Measurements from ENCODE around the gene PTPRG. TPM values are rescaled to one million over a fixed set of nuclear protein-coding genes. Genes with fewer than 3 reads are reported as not detected.

PTPRG gene
- total and polyA plus RNA-seq, 7 donors, result 0.69 to 76.3 (median 62.7) TPM

DNA sequence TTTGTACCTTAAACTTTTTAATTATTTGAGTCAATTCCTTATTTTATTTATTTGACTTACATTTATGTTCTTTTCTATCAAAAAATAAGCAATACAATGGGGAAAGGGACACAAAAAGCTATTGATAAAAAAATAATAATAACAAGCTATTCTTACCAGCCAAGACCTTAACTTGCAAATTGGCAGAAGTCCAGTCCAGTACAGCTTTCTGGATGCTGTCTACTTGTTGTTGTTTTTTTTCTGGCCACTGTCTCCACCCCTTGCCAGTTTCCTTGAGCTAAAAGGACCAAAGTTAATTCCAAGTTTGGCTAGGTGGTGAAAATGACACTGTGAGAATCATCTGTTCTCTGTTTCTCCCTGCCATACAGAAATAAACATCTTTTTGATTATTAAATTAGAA is 232.2 kb downstream of the PTPRG start:
- intact Hi-C loops (cut with DNase I), result no loop called here
- DNase-seq, result no peak

DNA sequence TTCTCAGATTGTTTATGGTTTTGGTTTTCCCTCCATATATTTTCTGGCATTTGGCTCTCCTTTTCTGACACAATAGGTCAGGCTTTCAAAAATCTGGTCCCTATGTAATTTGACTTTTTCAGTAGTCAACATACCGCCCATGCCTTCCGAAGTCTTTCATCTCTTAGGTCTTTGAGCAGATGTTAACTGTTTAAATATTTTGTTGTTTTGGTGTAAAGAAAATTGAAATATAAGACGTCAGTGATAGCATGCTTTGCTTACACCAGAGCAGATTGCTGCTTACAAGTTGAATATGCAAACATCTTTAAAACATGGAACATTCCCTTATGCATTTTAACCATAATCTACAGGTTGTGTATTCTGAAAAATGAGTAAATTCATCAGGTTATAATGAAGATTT is 233.0 kb downstream of the PTPRG start:
- whole genome bisulfite sequencing, 2 donors, result 90 to 92% methylated on average over 3 of the region's 3 CpGs
- DNase-seq, result no peak
- intact Hi-C loops (cut with DNase I), result no loop called here
- Histone ChIP-seq H3K4me1 (peaks cover 0 to 50% (median 24%) of the 10 kb centered on the region in 4 donors), H3K27ac (no peak overlapping the region), H3K9me3 (no peaks in the 10 kb centered on the region), H3K27me3 (no peaks in the 10 kb centered on the region), H3K4me3 (no peak overlapping the region), H3K36me3 (no peaks in the 10 kb centered on the region)
- TF ChIP-seq, protein P1, sequence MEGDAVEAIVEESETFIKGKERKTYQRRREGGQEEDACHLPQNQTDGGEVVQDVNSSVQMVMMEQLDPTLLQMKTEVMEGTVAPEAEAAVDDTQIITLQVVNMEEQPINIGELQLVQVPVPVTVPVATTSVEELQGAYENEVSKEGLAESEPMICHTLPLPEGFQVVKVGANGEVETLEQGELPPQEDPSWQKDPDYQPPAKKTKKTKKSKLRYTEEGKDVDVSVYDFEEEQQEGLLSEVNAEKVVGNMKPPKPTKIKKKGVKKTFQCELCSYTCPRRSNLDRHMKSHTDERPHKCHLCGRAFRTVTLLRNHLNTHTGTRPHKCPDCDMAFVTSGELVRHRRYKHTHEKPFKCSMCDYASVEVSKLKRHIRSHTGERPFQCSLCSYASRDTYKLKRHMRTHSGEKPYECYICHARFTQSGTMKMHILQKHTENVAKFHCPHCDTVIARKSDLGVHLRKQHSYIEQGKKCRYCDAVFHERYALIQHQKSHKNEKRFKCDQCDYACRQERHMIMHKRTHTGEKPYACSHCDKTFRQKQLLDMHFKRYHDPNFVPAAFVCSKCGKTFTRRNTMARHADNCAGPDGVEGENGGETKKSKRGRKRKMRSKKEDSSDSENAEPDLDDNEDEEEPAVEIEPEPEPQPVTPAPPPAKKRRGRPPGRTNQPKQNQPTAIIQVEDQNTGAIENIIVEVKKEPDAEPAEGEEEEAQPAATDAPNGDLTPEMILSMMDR (IDR thresholded peaks at IDR 0.05), result no peak
- TF ChIP-seq POLR2AphosphoS5 (IDR thresholded peaks at IDR 0.05) (no peak), EP300 (IDR thresholded peaks at IDR 0.05) (no peak), POLR2A (IDR thresholded peaks at IDR 0.05) (no peak)

More for the DNA sequence above, 232.2 kb downstream of the PTPRG start:
- H3K4me1 ChIP-seq, result peaks cover 0 to 50% (median 24%) of the 10 kb centered on the region in 4 donors
- no peak overlapping the region for H3K4me3 ChIP-seq
- H3K36me3 ChIP-seq, result no peaks in the 10 kb centered on the region
- H3K9me3 ChIP-seq, result no peaks in the 10 kb centered on the region
- no peak overlapping the region for H3K27ac ChIP-seq
- no peaks in the 10 kb centered on the region for H3K27me3 ChIP-seq
- TF ChIP-seq, protein P1 (IDR thresholded peaks at IDR 0.05), result no peak
- TF ChIP-seq POLR2A (IDR thresholded peaks at IDR 0.05) (no peak), EP300 (IDR thresholded peaks at IDR 0.05) (no peak), POLR2AphosphoS5 (IDR thresholded peaks at IDR 0.05) (no peak)

DNA sequence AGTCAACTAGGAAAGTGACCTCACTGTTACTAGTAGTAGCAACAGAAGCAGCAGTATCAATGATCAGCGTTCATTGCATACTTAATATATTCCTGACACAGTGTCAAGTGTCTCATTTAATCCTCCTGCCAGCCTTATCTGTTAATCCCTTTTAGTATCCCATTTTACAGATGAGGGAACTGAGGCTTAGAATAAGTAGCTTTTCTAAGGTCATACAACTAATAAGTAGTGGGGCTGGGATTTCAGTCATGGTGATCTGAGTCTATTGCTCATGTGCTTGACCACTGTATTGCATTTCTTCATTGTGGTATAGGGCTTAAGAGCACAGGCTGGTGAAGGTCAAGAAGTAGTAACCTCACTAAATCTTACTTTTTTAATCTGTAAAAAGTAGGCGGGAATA is 233.6 kb downstream of the PTPRG start:
- no peak for DNase-seq
- no peak overlapping the region for H3K4me3 ChIP-seq
- 72 to 73% methylated on average over 2 of the region's 2 CpGs for WGBS, 2 donors
- TF ChIP-seq EP300 (IDR thresholded peaks at IDR 0.05) (no peak), POLR2A (IDR thresholded peaks at IDR 0.05) (no peak)
- TF ChIP-seq, protein P1 (IDR thresholded peaks at IDR 0.05), result no peak
- H3K4me1 ChIP-seq, result peaks cover 0 to 48% (median 23%) of the 10 kb centered on the region in 4 donors
- H3K36me3 ChIP-seq, result no peaks in the 10 kb centered on the region
- H3K27me3 ChIP-seq, result no peaks in the 10 kb centered on the region
- H3K27ac ChIP-seq, result no peak overlapping the region
- intact Hi-C loops (cut with DNase I), result no loop called here
- H3K9me3 ChIP-seq, result no peaks in the 10 kb centered on the region

DNA sequence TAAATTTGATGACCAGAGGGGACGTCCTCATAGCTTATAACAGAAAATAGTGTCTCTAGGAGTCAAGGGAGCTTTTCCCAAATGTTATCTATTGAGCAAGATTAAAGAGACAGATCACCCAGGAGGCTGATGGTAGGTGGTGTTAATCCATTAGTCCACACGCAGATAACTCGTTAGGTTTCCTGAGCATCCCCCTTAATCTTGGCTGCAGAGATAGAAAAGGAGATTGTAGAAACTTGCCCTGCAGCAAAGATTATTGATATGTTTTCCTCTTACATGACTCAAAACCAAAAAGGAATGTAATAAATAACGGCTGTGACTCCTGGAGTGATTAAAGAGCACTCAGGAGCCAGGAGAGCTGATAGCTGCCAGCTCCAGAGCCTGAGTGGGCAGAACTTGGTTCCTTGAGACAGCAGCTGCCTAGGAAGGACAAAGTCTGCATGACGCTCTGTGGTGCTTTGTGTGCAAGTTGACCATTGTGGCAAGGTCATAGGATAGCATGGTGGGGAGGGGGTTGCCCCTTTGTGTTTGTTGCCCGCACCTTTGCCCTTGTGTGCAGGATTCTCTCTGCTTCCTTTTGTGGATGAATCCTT is 234.8 kb downstream of the PTPRG start:
- intact Hi-C loops (cut with DNase I), result no loop called here
- H3K27ac ChIP-seq, result no peak overlapping the region
- 75 to 79% methylated on average over 6 of the region's 6 CpGs for WGBS, 2 donors

More for the DNA sequence above, 234.8 kb downstream of the PTPRG start:
- no peak for DNase-seq
- Histone ChIP-seq H3K4me1 (peaks cover 0 to 47% (median 23%) of the 10 kb centered on the region in 4 donors), H3K36me3 (no peaks in the 10 kb centered on the region), H3K4me3 (no peak overlapping the region), H3K27me3 (no peaks in the 10 kb centered on the region), H3K9me3 (no peaks in the 10 kb centered on the region)
- TF ChIP-seq EP300 (IDR thresholded peaks at IDR 0.05) (no peak), POLR2AphosphoS5 (IDR thresholded peaks at IDR 0.05) (no peak), POLR2A (IDR thresholded peaks at IDR 0.05) (no peak)
- TF ChIP-seq, protein P1 (IDR thresholded peaks at IDR 0.05), result no peak
